Loucy (cell line): Measurements from ENCODE around the gene GTPBP10.

Experiments used
- CTCF ChIP-seq: fragments of 200-600 bp; sonication (generic); conservative IDR thresholded peaks from 2 replicates; pipeline ENCODE4 v1.5.1; 2014; ENCODE audit warnings: mild to moderate bottlenecking, antibody characterized with exemption, low read length
- EZH2phosphoT487 ChIP-seq: fragments of 200-600 bp; IDR thresholded peaks from 2 replicates; pipeline ENCODE4 v1.6.1; 2018; ENCODE audit warnings: antibody characterized with exemption, mild to moderate bottlenecking, moderate library complexity, borderline replicate concordance

- TF ChIP-seq CTCF (no peak), EZH2phosphoT487 (no peak)
These were observed 55.5 kb downstream of the GTPBP10 start for GRCh38 chr7:90401989-90402388.
